Measurements from ENCODE around the gene APLN.

The APLN gene

GRCh38 chrX:129661369-129661768 is 6.6 kb upstream of the APLN start:
- no peak for DNase-seq (ENCODE audit: low read depth in 2 of 2)

GRCh38 chrX:129659861-129660260 is 5.1 kb upstream of the APLN start:
- no peak for DNase-seq (ENCODE audit: low read depth in 2 of 2)

- DNase-seq (ENCODE audit: low read depth in 2 of 2) = no peak
Observed at GRCh38 chrX:129659141-129659540, 4.4 kb upstream of the APLN start.

GRCh38 chrX:129658429-129658828 is 3.7 kb upstream of the APLN start:
- DNase-seq (ENCODE audit: low read depth in 2 of 2) = no peak

- no peak for DNase-seq (ENCODE audit: low read depth in 2 of 2)
Observed at GRCh38 chrX:129655547-129656249, 942 bp upstream of the APLN start.

GRCh38 chrX:129653971-129654651 is 645 bp downstream of the APLN start:
- no peak for DNase-seq (ENCODE audit: low read depth in 2 of 2)

GRCh38 chrX:129653181-129653970 is 1.4 kb downstream of the APLN start:
- DNase-seq (ENCODE audit: low read depth in 2 of 2) = no peak

GRCh38 chrX:129652565-129653169 is 2.1 kb downstream of the APLN start:
- no peak for DNase-seq (ENCODE audit: low read depth in 2 of 2)

GRCh38 chrX:129651756-129652564 is 2.8 kb downstream of the APLN start:
- no peak for DNase-seq (ENCODE audit: low read depth in 2 of 2)

- no peak for DNase-seq (ENCODE audit: low read depth in 2 of 2)
Observed at GRCh38 chrX:129650821-129651510, 3.8 kb downstream of the APLN start.

GRCh38 chrX:129650183-129650689 is 4.5 kb downstream of the APLN start:
- no peak for DNase-seq (ENCODE audit: low read depth in 2 of 2)

- DNase-seq (ENCODE audit: low read depth in 2 of 2) = no peak
Observed at GRCh38 chrX:129649268-129650182, 5.2 kb downstream of the APLN start.

- DNase-seq (ENCODE audit: low read depth in 2 of 2) = no peak
Observed at GRCh38 chrX:129648514-129649267, 6.1 kb downstream of the APLN start.

GRCh38 chrX:129647418-129648410 is 7.0 kb downstream of the APLN start:
- no peak for DNase-seq (ENCODE audit: low read depth in 2 of 2)

GRCh38 chrX:129646566-129647417 is 8.0 kb downstream of the APLN start:
- DNase-seq (ENCODE audit: low read depth in 2 of 2) = no peak

- no peak for DNase-seq (ENCODE audit: low read depth in 2 of 2)
Observed at GRCh38 chrX:129642641-129643040, 12.1 kb downstream of the APLN start.

GRCh38 chrX:129641941-129642340 is 12.8 kb downstream of the APLN start:
- no peak for DNase-seq (ENCODE audit: low read depth in 2 of 2)

All from fibroblast of skin of left quadriceps (primary cell).